ENCODE measurements around the gene DGKG. TPM values are rescaled to one million over a fixed set of nuclear protein-coding genes. Genes with fewer than 3 reads are reported as not detected.

Gene DGKG
- total RNA-seq, 1 donor from 2014 or later: 0.04 TPM

DNA sequence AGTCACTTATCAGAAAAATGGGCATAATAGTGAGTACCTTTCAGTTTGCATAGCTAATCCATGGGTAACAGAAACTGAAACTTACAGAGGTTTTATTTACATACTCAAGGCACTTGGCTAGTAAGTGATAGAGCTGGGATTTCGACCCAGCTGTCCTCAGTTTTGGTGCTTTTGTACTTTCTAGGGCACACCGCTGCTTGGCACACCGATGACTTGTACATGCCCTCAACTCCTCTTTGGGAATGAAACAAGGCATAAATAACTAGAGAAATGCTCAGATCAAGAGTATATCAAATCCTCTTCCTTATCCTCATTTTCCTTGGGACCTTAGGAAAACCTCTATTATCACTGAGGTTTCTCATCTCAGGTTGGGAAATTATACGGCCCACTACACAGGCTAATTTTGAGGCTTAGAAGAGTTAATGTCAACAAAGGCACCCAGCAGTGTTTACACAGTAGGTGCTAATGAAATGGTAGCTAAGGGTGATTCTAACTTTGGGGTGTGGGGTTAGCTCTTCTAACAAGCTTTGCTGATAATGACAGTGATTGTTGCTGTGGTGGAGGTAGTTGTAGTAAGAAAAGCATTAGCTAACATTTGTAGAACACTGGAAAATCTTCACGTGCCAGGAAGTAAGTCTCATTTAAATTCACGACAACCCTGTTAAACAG is 20.3 kb upstream of the DGKG start:
- H3K27me3 Mint-ChIP-seq (ENCODE audit: low read depth): peaks cover 49% of the 10 kb centered on the region
- no peak overlapping the region for H3K4me3 Mint-ChIP-seq
- H3K36me3 Mint-ChIP-seq: no peaks in the 10 kb centered on the region
- no peak overlapping the region for H3K27ac Mint-ChIP-seq
- no peak for DNase-seq (ENCODE audit: low spot score in 2 of 2, unreplicated experiment in 2 of 2)
- H3K9me3 Mint-ChIP-seq: peaks cover 6% of the 10 kb centered on the region
- peaks cover 2% of the 10 kb centered on the region for H3K4me1 Mint-ChIP-seq
- TF ChIP-seq, protein P1, sequence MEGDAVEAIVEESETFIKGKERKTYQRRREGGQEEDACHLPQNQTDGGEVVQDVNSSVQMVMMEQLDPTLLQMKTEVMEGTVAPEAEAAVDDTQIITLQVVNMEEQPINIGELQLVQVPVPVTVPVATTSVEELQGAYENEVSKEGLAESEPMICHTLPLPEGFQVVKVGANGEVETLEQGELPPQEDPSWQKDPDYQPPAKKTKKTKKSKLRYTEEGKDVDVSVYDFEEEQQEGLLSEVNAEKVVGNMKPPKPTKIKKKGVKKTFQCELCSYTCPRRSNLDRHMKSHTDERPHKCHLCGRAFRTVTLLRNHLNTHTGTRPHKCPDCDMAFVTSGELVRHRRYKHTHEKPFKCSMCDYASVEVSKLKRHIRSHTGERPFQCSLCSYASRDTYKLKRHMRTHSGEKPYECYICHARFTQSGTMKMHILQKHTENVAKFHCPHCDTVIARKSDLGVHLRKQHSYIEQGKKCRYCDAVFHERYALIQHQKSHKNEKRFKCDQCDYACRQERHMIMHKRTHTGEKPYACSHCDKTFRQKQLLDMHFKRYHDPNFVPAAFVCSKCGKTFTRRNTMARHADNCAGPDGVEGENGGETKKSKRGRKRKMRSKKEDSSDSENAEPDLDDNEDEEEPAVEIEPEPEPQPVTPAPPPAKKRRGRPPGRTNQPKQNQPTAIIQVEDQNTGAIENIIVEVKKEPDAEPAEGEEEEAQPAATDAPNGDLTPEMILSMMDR (IDR thresholded peaks at IDR 0.05; ENCODE audit: unreplicated experiment): no peak

GRCh38 chr3:186381424-186382216 is 19.6 kb upstream of the DGKG start:
- peaks cover 6% of the 10 kb centered on the region for H3K9me3 Mint-ChIP-seq
- peaks cover 2% of the 10 kb centered on the region for H3K4me1 Mint-ChIP-seq
- H3K36me3 Mint-ChIP-seq: no peaks in the 10 kb centered on the region
- TF ChIP-seq, protein P1 (IDR thresholded peaks at IDR 0.05; ENCODE audit: unreplicated experiment): no peak
- H3K4me3 Mint-ChIP-seq: no peak overlapping the region
- peaks cover 50% of the 10 kb centered on the region for H3K27me3 Mint-ChIP-seq (ENCODE audit: low read depth)
- no peak for DNase-seq (ENCODE audit: low spot score in 2 of 2, unreplicated experiment in 2 of 2)
- H3K27ac Mint-ChIP-seq: no peak overlapping the region

- Mint-ChIP-seq H3K27ac (no peak overlapping the region), H3K36me3 (no peaks in the 10 kb centered on the region), H3K9me3 (peaks cover 6% of the 10 kb centered on the region), H3K4me1 (peaks cover 2% of the 10 kb centered on the region), H3K27me3 (ENCODE audit: low read depth) (peaks cover 50% of the 10 kb centered on the region), H3K4me3 (no peak overlapping the region)
- TF ChIP-seq, protein P1 (IDR thresholded peaks at IDR 0.05; ENCODE audit: unreplicated experiment): no peak
- DNase-seq (ENCODE audit: low spot score in 2 of 2, unreplicated experiment in 2 of 2): no peak
These were observed 18.8 kb upstream of the DGKG start for GRCh38 chr3:186380622-186381380.

DNA sequence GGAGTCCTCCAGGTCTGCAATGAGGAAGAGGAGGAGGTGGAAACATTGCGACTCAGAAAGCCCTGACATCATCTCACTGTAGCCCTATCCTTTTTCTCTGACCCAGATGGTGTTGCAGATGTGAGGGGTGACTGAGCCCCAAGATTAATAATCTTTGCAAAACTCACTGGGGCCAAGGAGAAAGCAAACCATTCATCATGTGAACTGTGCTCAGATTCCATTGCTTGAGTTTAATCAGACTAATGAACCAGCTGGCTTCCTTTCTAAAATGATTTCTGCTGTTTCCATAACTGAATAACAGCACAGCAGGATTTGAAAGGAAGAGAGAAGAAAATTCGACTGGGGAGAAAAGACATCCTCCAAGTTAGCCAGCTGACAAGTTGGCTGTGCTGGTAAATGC is 13.4 kb upstream of the DGKG start:
- TF ChIP-seq, protein P1 (IDR thresholded peaks at IDR 0.05; ENCODE audit: unreplicated experiment): no peak
- Mint-ChIP-seq H3K36me3 (no peaks in the 10 kb centered on the region), H3K27ac (no peak overlapping the region), H3K9me3 (peaks cover 6% of the 10 kb centered on the region), H3K4me1 (no peaks in the 10 kb centered on the region), H3K27me3 (ENCODE audit: low read depth) (peaks cover 70% of the 10 kb centered on the region), H3K4me3 (no peak overlapping the region)
- no peak for DNase-seq (ENCODE audit: low spot score in 2 of 2, unreplicated experiment in 2 of 2)

DNA sequence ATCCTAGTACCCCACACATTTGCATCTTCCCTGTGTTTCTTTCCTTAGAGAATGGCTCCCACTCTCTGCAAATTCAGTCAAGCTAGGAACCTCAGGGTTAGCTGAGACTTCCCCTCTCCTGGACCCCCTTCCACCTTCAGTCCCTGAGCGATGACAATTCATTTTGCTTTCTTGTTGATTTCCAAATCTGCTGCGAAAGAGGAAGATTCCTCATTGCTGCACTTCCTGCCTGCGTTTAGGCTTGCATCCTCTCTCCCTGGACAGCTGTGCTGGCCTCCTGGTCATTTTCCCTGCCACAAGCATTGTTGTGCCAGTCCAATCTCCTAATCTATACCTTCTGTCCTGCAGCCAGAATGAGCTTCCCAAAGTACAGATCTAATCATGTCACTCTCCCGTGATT is 12.3 kb upstream of the DGKG start:
- H3K27ac Mint-ChIP-seq: no peak overlapping the region
- peaks cover 6% of the 10 kb centered on the region for H3K9me3 Mint-ChIP-seq
- peaks cover 80% of the 10 kb centered on the region for H3K27me3 Mint-ChIP-seq (ENCODE audit: low read depth)

More for the DNA sequence above, 12.3 kb upstream of the DGKG start:
- H3K36me3 Mint-ChIP-seq: no peaks in the 10 kb centered on the region
- H3K4me3 Mint-ChIP-seq: no peak overlapping the region
- TF ChIP-seq, protein P1 (IDR thresholded peaks at IDR 0.05; ENCODE audit: unreplicated experiment): no peak
- H3K4me1 Mint-ChIP-seq: no peaks in the 10 kb centered on the region
- DNase-seq (ENCODE audit: low spot score in 2 of 2, unreplicated experiment in 2 of 2): no peak
